Lung (tissue), 12 donors: ENCODE results near the gene KIF23. TPM values are rescaled to one million over a fixed set of nuclear protein-coding genes. Genes with fewer than 3 reads are reported as not detected.

Source experiments
- ATAC-seq: fragments of 200-7000 bp; cut with Tn5 transposase; one replicate; pipeline ENCODE4 v1.9.1; 2020; ENCODE audit warnings: moderate number of reproducible peaks; ENCODE audit not compliant: insufficient read depth, low FRiP score
- DNase-seq, 3 donors: peaks; one replicate each; pipeline ENCODE4 v3.0.0-alpha.2; 2013 to 2017
- H3K27ac ChIP-seq, 2 donors: one replicate each; pipeline ENCODE4 v1.5.1; 2013; ENCODE audit warnings: mild to moderate bottlenecking in 2 of 2, moderate library complexity in 2 of 2, control low read depth in 1 of 2, inconsistent platforms in 1 of 2, low read depth in 1 of 2, low read length in 1 of 2
- H3K27me3 ChIP-seq, 3 donors: one replicate each; pipeline ENCODE4 v1.5.1; 2013; ENCODE audit warnings: low read length in 2 of 3; ENCODE audit not compliant: control insufficient read depth in 3 of 3, insufficient read depth in 3 of 3
- H3K36me3 ChIP-seq, 4 donors: one replicate each; pipeline ENCODE4 v1.5.1; 2013; ENCODE audit warnings: low read length in 4 of 4, mild to moderate bottlenecking in 1 of 4, moderate library complexity in 1 of 4; ENCODE audit not compliant: control insufficient read depth in 4 of 4, insufficient read depth in 4 of 4
- H3K4me1 ChIP-seq, 5 donors: one replicate each; pipeline ENCODE4 v1.5.1; 2013; ENCODE audit warnings: low read length in 5 of 5, mild to moderate bottlenecking in 2 of 5, moderate library complexity in 1 of 5; ENCODE audit not compliant: control insufficient read depth in 5 of 5, insufficient read depth in 5 of 5
- H3K4me3 ChIP-seq: one replicate; pipeline ENCODE4 v1.5.1; 2013; ENCODE audit warnings: mild to moderate bottlenecking, control low read depth, moderate library complexity
- H3K9ac ChIP-seq, 2 donors: one replicate each; pipeline ENCODE4 v1.5.1; 2013; ENCODE audit warnings: low read length in 2 of 2, control low read depth in 1 of 2; ENCODE audit not compliant: insufficient read depth in 1 of 2
- H3K9me3 ChIP-seq, 4 donors: one replicate each; pipeline ENCODE4 v1.5.1; 2013; ENCODE audit warnings: low read length in 3 of 4, mild to moderate bottlenecking in 1 of 4, moderate library complexity in 1 of 4; ENCODE audit not compliant: control insufficient read depth in 4 of 4, insufficient read depth in 3 of 4
- whole genome bisulfite sequencing, 2 donors: extraction: QIAGEN DNeasy Blood & Tissue Kit; methylation state at CpG; one replicate each; pipeline ENCODE4 v1.1.7; 2013; 5-methylcytosine and 5-hydroxymethylcytosine counted together
- polyA plus RNA-seq, 2 donors: library from polyadenylated mRNA; stranded (reverse); fragments of 200-250 nt; gene quantifications; one replicate each; pipeline ENCODE4 v1.2.1, GENCODE V29; 2013
- total RNA-seq, 2 donors: library from RNA; depleted of rRNA in 1 of 2; stranded (reverse); fragments of >200 nt in 1 of 2; gene quantifications; one replicate each; pipeline ENCODE4 v1.2.1, GENCODE V29; 2014 to 2021
- TF ChIP-seq, protein P1 (sequence below): IDR thresholded peaks from 2 replicates; pipeline ENCODE4 v1.5.1; 2012; ENCODE audit warnings: mild to moderate bottlenecking; ENCODE audit errors: control extremely low read depth, extremely low read depth
- donor health status: control.
- donor health status: control.
- donor health status: Bipolar disorder and iron deficiency.
- donor health status: healthy.
- donor health status: DM: yes; HTN: yes; CAD: no.

The KIF23 gene
- total and polyA plus RNA-seq, 4 donors, result 1.4 to 15.4 (median 1.8) TPM

DNA sequence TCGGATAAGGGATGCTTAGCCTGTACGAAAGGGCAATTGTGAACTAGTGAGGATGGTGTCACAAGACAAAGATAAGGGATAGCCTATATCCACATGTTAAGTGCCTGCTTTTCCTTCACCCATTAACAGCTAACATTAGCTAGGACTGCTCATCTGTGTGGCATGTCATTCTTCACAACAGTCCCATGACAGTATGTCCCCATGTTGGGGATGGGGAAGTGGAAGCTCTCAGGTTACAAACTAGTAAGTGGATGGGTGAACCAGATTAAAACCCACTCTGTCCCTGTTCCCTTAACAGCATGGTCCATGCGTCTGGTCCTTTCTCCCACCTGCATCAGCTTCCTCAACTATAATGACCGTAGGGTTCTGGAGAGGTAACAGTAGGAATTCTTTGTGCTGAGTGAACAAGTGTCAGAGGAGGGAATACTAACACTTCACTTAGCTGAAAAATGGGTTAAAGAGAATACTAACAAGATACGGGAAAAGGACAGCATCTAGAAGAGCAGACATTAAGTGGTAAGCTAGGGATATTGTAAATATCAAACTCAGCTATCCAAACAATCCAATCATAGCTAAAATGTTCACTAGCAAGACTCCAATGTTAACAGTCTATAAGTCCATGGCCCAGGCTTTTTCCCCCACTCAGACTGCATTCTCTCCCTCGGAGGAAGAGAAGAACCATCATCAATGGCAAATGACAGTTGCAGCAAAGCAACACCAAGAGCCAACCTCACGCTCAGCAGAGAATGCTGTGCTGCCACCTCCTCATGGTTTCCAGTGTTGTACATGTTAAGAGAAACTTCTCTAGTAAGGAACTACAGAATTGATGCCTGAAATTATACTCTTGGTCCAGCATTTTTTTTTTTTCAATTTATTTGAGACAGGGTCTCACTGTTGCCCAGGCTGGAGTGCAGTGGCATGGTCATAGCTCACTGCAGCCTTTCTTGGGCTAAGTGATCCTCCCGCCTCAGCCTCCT lies 43.4 kb downstream of the KIF23 start:
- Histone ChIP-seq H3K9ac (peak overlapping the region in 1 of 2 donors; percentile 5), H3K9me3 (no peaks in the 10 kb centered on the region), H3K27ac (peak overlapping the region; percentile 15 to 37), H3K4me3 (no peak overlapping the region), H3K36me3 (peaks cover 7 to 26% (median 17%) of the 10 kb centered on the region in 4 donors), H3K27me3 (no peaks in the 10 kb centered on the region), H3K4me1 (peaks cover 4 to 27% (median 11%) of the 10 kb centered on the region in 5 donors)
- ATAC-seq (no peak), DNase-seq (no peak)
- WGBS, 2 donors, result 81 to 87% methylated on average over 8 of the region's 8 CpGs
- TF ChIP-seq, protein P1, sequence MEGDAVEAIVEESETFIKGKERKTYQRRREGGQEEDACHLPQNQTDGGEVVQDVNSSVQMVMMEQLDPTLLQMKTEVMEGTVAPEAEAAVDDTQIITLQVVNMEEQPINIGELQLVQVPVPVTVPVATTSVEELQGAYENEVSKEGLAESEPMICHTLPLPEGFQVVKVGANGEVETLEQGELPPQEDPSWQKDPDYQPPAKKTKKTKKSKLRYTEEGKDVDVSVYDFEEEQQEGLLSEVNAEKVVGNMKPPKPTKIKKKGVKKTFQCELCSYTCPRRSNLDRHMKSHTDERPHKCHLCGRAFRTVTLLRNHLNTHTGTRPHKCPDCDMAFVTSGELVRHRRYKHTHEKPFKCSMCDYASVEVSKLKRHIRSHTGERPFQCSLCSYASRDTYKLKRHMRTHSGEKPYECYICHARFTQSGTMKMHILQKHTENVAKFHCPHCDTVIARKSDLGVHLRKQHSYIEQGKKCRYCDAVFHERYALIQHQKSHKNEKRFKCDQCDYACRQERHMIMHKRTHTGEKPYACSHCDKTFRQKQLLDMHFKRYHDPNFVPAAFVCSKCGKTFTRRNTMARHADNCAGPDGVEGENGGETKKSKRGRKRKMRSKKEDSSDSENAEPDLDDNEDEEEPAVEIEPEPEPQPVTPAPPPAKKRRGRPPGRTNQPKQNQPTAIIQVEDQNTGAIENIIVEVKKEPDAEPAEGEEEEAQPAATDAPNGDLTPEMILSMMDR, result no peak

DNA sequence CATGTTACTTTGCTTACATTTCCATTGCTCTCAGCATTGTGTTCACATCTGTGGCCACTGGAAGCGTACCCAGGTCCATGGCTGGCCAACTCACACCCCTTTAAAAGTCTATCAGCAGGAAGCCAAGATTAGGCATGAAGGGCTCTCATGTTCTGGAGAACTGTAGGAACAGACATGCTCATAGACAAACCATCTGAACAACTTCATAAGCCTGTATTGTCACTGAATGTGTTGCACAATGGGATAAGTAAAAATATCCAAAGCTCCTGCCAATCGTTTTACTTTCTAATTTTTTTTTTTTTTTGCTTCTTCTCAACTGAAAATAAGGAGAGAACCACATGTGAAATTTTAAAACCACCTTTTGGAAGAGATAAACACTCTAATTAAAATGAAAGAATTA lies 44.9 kb downstream of the KIF23 start:
- DNase-seq, result peak in 1 of 3 donors; percentile 53

DNA sequence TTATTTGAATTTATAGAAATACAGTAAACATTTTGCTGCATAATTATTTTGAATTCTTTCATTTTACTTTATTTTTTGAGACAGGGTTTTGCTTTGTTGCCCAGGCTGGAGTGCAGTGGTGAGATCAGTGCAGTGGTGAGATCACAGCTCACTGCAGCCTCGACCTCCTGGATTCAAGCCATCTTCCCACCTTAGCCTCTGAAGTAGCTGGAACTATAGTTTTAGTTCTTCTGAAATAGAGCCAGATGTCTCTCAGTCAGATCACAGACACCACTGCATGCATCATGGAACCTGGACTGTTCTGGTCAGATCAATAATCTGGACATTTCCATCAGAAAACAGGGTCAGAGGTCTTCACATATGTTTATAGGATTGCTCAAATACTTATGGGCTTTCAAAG lies 46.3 kb downstream of the KIF23 start:
- TF ChIP-seq, protein P1, result no peak
- no peak for DNase-seq
- no peak overlapping the region for H3K27ac ChIP-seq

More for the DNA sequence above, 44.9 kb downstream of the KIF23 start:
- Histone ChIP-seq H3K4me3 (no peak overlapping the region), H3K9ac (no peak overlapping the region), H3K9me3 (no peaks in the 10 kb centered on the region), H3K4me1 (peaks cover 4 to 32% (median 14%) of the 10 kb centered on the region in 5 donors), H3K36me3 (peaks cover 7 to 26% (median 13%) of the 10 kb centered on the region in 4 donors), H3K27ac (no peak overlapping the region), H3K27me3 (no peaks in the 10 kb centered on the region)
- WGBS, 2 donors, result 44 to 71% methylated on average over 2 of the region's 2 CpGs
- no peak for ATAC-seq
- TF ChIP-seq, protein P1, result no peak

More for the DNA sequence above, 46.3 kb downstream of the KIF23 start:
- no peak for ATAC-seq
- Histone ChIP-seq H3K27me3 (no peaks in the 10 kb centered on the region), H3K9me3 (no peaks in the 10 kb centered on the region), H3K36me3 (peaks cover 0 to 20% (median 10%) of the 10 kb centered on the region in 4 donors), H3K9ac (no peak overlapping the region), H3K4me3 (no peak overlapping the region), H3K4me1 (peaks cover 0 to 21% (median 6%) of the 10 kb centered on the region in 5 donors)
- WGBS, 2 donors, result 56 to 62% methylated on average over 1 of the region's 1 CpG
